K562 (cell line): ENCODE results near the gene ITPR2. TPM values are rescaled to one million over a fixed set of nuclear protein-coding genes. Genes with fewer than 3 reads are reported as not detected.
A peak's percentile ranks its signal among the peaks of the same experiment; 100 is the strongest.

Source experiments
- BRF2 ChIP-seq: IDR thresholded peaks from 3 replicates; pipeline ENCODE4 v1.6.1; 2011; ENCODE audit warnings: borderline replicate concordance, mild to moderate bottlenecking; ENCODE audit not compliant: insufficient read length, insufficient read depth
- CEBPB ChIP-seq: fragments of 450-650 bp; IDR thresholded peaks from 2 replicates; pipeline ENCODE4 v1.6.1; 2016; ENCODE audit warnings: missing genetic modification characterization, missing compliant biosample characterization
- HNRNPL ChIP-seq: fragments of 200-400 bp; formaldehyde crosslinking; IDR thresholded peaks from 2 replicates; pipeline ENCODE4 v1.6.1; 2017; ENCODE audit warnings: low read depth, mild to moderate bottlenecking, low read length
- NFE2L1 ChIP-seq: fragments of 450-650 bp; IDR thresholded peaks from 2 replicates; pipeline ENCODE4 v1.6.1; 2016; ENCODE audit warnings: missing genetic modification characterization, low read depth, mild to moderate bottlenecking, missing compliant biosample characterization, moderate library complexity, borderline replicate concordance
- NR4A1 ChIP-seq, 2 experiments: fragments of 250-450 bp in 1 of 2; fragments of 450-650 bp in 1 of 2; sonication (Bioruptor Pico) in 1 of 2; IDR thresholded peaks; 2 replicates each; pipeline versions ENCODE4 v1.4.0 to v1.6.1; 2016 to 2020; ENCODE audit warnings: mild to moderate bottlenecking in 2 of 2, missing compliant biosample characterization in 1 of 2, missing genetic modification characterization in 1 of 2, moderate library complexity in 1 of 2
- PHTF2 ChIP-seq: fragments of 250-450 bp; sonication (Bioruptor Pico); IDR thresholded peaks from 2 replicates; pipeline ENCODE4 v1.5.0; 2021; ENCODE audit warnings: mild to moderate bottlenecking
- RAD21 ChIP-seq, 2 experiments: fragments of 250-450 bp in 1 of 2; fragments of 450-650 bp in 1 of 2; sonication (Bioruptor Pico) in 1 of 2; formaldehyde crosslinking in 1 of 2; IDR thresholded peaks in 1 of 2; conservative IDR thresholded peaks in 1 of 2; 2 replicates each; pipeline versions ENCODE4 v1.4.0 to v1.8.0; 2020 to 2022; ENCODE audit warnings: mild to moderate bottlenecking in 2 of 2, moderate library complexity in 1 of 2
- RBM39 ChIP-seq: fragments of 200-400 bp; formaldehyde crosslinking; optimal IDR thresholded peaks from 2 replicates; pipeline ENCODE3; 2018; ENCODE audit warnings: low read depth, low read length
- SMAD4 ChIP-seq: fragments of 250-450 bp; sonication (Bioruptor Pico); conservative IDR thresholded peaks from 2 replicates; pipeline ENCODE4 v1.8.0; 2021; ENCODE audit warnings: inconsistent platforms, mild to moderate bottlenecking, moderate library complexity
- ZNF263 ChIP-seq: sonication (generic); formaldehyde crosslinking; IDR thresholded peaks from 2 replicates; pipeline ENCODE4 v1.8.0; 2022; ENCODE audit warnings: mild to moderate bottlenecking, missing genetic modification reagents, borderline replicate concordance
- ZNF408 ChIP-seq: fragments of 250-450 bp; sonication (Bioruptor Pico); IDR thresholded peaks from 2 replicates; pipeline ENCODE4 v1.4.0; 2020; ENCODE audit warnings: low read depth, mild to moderate bottlenecking, moderate library complexity
- ZNF583 ChIP-seq: fragments of 250-450 bp; sonication (Bioruptor Pico); IDR thresholded peaks from 2 replicates; pipeline ENCODE4 v1.4.0; 2020
- ZNF639 ChIP-seq, 2 experiments: fragments of 200-800 bp in 1 of 2; sonication (Bioruptor generic) in 1 of 2; sonication (generic) in 1 of 2; formaldehyde crosslinking in 1 of 2; IDR thresholded peaks in 1 of 2; conservative IDR thresholded peaks in 1 of 2; 2 replicates each; pipeline versions ENCODE4 v1.5.0 to v1.6.1; 2016 to 2020; ENCODE audit warnings: missing compliant biosample characterization in 1 of 2, missing genetic modification characterization in 1 of 2, missing genetic modification reagents in 1 of 2
- ZNF668 ChIP-seq: fragments of 250-450 bp; sonication (Bioruptor Pico); IDR thresholded peaks from 2 replicates; pipeline ENCODE4 v1.8.0; 2022; ENCODE audit warnings: mild to moderate bottlenecking, inconsistent platforms
- polyA plus RNA-seq, 8 experiments: library from polyadenylated mRNA; depleted of rRNA in 4 of 8; stranded (reverse) in 5 of 8; unstranded in 3 of 8; fragments of >200 nt; fragmentation: Nextera tagmentation in 2 of 8; fragmentation: Illumina TruSeq in 1 of 8; extraction: Ambion mirVana in 2 of 8; extraction: Trizol in 1 of 8; gene quantifications; 2 replicates each; pipeline versions ENCODE4 v1.2.1 to v1.2.3, GENCODE V29; 2011 to 2014; ENCODE audit warnings: inconsistent platforms in 1 of 8, missing spikeins in 1 of 8
- total RNA-seq, 7 experiments: library from RNA; depleted of rRNA in 6 of 7; stranded (reverse); fragments of >200 nt in 6 of 7; fragmentation: Illumina TruSeq in 2 of 7; extraction: Trizol in 2 of 7; gene quantifications; 2 replicates each; pipeline versions ENCODE4 v1.2.1 to v1.2.3, GENCODE V29; 2011 to 2021; ENCODE audit warnings: low replicate concordance in 1 of 7
- TF ChIP-seq, protein P1 (sequence below), 3 experiments: fragments of 200-800 bp in 1 of 3; fragments of 250-450 bp in 1 of 3; fragments of 450-650 bp in 1 of 3; sonication (Bioruptor Pico) in 1 of 3; sonication (Bioruptor generic) in 1 of 3; formaldehyde crosslinking in 1 of 3; IDR thresholded peaks; 2 replicates each; pipeline versions ENCODE4 v1.6.1 to v1.8.0; 2016 to 2022; ENCODE audit warnings: mild to moderate bottlenecking in 2 of 3, missing genetic modification characterization in 2 of 3, missing compliant biosample characterization in 1 of 3, moderate library complexity in 1 of 3
- TF ChIP-seq, protein P2 (sequence below): fragments of 200-800 bp; sonication (Bioruptor generic); IDR thresholded peaks from 2 replicates; pipeline ENCODE4 v1.6.1; 2017; ENCODE audit warnings: missing genetic modification characterization, missing compliant biosample characterization

The ITPR2 gene
- total and polyA plus RNA-seq, 9 of the 15 experiments (the other 6 are each of a cell fraction or from before 2014, with no cell fraction given): 0.21 to 3.3 (median 0.95) TPM

- TF ChIP-seq BRF2 (no peak), PHTF2 (CRISPR knock-in tag) (no peak), RAD21 (CRISPR knock-in tag; conservative IDR thresholded peaks at IDR 0.05 in 1 of 2, IDR thresholded peaks at IDR 0.05 in 1 of 2) (peak; percentile 81 to 88), ZNF408 (CRISPR knock-in tag) (no peak), ZNF263 (CRISPR knock-in tag) (no peak; the same call in 1 of the 2 replicates), NR4A1 (CRISPR knock-in tag; IDR thresholded peaks at IDR 0.05) (no peak), NR4A1 (tag; IDR thresholded peaks at IDR 0.05) (no peak), NFE2L1 (tag) (no peak), CEBPB (tag) (peak; percentile 58), ZNF668 (CRISPR knock-in tag) (no peak), ZNF583 (CRISPR knock-in tag) (no peak), SMAD4 (no peak), HNRNPL (no peak), RBM39 (no peak), ZNF639 (CRISPR knock-in tag; conservative IDR thresholded peaks at IDR 0.05 in 1 of 2, IDR thresholded peaks at IDR 0.05 in 1 of 2) (no peak)
- TF ChIP-seq, protein P1, sequence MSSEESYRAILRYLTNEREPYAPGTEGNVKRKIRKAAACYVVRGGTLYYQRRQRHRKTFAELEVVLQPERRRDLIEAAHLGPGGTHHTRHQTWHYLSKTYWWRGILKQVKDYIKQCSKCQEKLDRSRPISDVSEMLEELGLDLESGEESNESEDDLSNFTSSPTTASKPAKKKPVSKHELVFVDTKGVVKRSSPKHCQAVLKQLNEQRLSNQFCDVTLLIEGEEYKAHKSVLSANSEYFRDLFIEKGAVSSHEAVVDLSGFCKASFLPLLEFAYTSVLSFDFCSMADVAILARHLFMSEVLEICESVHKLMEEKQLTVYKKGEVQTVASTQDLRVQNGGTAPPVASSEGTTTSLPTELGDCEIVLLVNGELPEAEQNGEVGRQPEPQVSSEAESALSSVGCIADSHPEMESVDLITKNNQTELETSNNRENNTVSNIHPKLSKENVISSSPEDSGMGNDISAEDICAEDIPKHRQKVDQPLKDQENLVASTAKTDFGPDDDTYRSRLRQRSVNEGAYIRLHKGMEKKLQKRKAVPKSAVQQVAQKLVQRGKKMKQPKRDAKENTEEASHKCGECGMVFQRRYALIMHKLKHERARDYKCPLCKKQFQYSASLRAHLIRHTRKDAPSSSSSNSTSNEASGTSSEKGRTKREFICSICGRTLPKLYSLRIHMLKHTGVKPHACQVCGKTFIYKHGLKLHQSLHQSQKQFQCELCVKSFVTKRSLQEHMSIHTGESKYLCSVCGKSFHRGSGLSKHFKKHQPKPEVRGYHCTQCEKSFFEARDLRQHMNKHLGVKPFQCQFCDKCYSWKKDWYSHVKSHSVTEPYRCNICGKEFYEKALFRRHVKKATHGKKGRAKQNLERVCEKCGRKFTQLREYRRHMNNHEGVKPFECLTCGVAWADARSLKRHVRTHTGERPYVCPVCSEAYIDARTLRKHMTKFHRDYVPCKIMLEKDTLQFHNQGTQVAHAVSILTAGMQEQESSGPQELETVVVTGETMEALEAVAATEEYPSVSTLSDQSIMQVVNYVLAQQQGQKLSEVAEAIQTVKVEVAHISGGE (CRISPR knock-in tag; IDR thresholded peaks at IDR 0.05): no peak
- TF ChIP-seq, protein P2, sequence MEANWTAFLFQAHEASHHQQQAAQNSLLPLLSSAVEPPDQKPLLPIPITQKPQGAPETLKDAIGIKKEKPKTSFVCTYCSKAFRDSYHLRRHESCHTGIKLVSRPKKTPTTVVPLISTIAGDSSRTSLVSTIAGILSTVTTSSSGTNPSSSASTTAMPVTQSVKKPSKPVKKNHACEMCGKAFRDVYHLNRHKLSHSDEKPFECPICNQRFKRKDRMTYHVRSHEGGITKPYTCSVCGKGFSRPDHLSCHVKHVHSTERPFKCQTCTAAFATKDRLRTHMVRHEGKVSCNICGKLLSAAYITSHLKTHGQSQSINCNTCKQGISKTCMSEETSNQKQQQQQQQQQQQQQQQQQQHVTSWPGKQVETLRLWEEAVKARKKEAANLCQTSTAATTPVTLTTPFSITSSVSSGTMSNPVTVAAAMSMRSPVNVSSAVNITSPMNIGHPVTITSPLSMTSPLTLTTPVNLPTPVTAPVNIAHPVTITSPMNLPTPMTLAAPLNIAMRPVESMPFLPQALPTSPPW (CRISPR knock-in tag): no peak
These were observed 20.5 kb upstream of the ITPR2 start (continued) for GRCh38 chr12:26853303-26854030.
